GM10266 (cell line): ENCODE results near the gene ANKRD39.

ENCODE experiments used
- DNase-seq: peaks from one replicate; pipeline ENCODE4 v3.0.0; 2012; ENCODE audit errors: extremely low spot score
- CTCF ChIP-seq: IDR thresholded peaks from 2 replicates; pipeline ENCODE4 v1.5.1; 2012; ENCODE audit warnings: mild to moderate bottlenecking, low read depth; ENCODE audit not compliant: control insufficient read depth, insufficient read depth; ENCODE audit errors: missing control alignments

Gene ANKRD39

DNA sequence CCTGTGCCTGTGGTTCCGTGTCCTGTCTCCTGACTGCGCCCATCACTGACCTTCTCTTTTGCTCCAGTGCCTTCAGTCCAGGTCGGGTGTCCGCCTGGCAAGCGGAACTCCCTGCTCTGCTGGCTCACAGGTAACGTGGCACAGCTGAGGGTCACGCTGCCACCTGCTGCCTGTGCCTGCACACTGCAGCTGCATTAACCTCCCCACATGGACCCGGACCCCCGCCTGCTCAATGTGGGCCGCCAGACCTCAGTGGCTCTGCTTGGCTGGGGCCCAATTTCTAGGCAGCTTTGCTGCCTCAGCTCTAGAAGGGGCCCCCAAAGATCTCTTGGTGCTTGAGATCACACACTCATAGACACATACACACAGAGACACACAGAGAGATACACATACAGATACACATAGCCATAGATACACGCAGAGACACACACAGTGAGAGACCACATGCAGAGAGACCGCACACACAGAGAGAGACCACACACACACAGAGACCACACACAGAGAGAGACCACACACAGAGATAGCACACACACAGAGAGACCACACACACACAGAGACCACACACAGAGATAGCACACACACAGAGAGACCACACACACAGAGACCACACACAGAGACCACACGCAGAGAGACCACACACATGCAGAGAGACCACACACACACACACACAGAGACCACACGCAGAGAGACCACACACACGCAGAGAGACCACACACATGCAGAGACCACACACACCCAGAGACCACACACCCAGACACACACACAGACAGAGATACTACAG, 56.6 kb downstream of the ANKRD39 start:
- peak; percentile 90 for DNase-seq
- peak; percentile 98 for TF ChIP-seq CTCF

DNA sequence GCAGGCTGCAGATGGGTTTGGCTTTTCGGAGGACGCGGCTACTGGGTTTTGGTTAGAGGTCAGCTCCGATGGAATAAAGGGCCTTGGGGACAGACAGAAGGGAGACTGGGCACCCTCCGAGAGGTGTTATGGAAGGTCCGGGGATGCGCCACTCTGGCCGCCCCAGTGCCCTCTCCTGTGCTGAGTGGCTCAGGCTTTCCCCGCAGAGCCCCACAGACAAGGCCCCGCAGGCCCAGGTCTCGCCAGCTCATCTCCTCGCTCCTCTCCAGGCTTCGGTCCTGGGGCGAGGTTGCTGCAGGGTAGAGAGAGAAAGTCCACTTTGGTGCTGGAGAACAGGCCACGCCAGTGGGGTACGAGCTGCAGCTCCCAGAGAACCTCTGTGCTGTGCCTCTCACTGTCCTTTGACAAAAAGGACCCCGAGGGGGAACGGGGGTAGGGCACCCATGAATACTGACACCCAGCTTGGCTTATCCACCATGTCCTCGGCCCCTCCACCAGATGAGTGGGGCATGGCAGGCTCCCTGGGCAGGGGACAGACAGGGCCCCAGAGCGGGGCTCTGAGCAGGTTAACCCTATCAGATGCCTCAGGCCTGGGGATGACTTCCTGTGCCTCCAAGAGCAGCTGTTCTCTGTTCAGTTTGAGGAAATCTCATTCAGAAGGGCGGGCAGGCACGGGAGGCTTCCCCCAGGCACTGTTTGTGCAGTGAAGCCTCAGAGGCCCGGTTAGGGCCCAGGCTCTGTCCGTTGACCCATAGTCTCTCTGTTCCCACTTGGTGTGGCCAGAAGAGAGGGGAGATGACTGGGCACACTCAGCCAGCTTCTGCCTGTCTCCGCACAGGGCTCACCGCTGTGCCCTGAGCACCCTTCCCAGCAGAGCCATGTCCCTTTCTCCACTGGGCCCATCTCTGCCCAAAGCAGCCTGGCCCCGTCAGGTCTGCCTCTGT, 57.5 kb downstream of the ANKRD39 start:
- no peak for DNase-seq
- no peak for TF ChIP-seq CTCF

- TF ChIP-seq CTCF = no peak
Observed at GRCh38 chr2:96799623-96799935, 58.2 kb downstream of the ANKRD39 start.

DNA sequence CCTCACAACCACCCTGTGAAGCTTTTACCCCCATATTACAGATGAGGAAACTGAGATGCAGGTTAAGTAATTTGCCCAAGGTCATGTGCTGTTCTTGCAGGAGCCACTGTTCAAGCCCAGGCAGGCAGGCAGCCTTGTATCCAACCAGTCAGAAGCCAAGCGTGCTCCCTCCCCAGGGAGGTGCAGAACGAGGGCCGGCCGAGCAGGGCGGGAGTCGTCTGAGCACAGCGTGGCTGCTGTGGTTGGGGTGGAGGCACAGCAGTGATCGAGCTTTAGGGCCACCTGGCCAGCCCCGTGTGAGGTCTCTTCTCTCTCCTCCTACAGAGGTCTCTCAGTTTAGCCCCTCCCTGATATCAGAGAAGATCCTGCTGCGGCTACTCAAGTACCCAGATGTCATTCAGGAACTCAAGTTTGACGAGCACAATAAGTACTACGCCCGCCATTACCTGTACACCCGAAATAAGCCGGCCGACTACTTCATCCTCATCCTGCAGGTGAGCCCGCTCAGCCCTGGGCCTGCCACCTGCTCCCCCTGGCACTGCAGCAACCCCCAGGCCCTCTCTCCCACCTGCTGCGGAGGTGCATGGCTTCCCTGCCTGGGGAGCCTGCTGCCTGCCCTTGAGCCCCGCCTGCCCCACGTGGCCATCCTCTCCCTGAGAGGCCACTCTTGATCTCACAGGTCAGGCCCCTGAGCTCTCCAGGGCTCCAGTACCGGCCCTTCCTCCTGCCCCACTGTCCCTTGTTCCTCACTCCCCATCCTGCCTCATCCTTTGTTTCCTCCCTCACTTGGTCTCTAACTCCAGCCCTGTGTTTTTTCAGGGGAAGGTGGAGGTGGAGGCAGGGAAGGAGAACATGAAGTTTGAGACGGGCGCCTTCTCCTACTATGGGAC, 58.8 kb downstream of the ANKRD39 start:
- TF ChIP-seq CTCF = no peak
- DNase-seq = no peak

More at GRCh38 chr2:96799623-96799935, 58.2 kb downstream of the ANKRD39 start:
- no peak for DNase-seq
